Activated naive CD4-positive, alpha-beta T cell treated with anti-CD3 and anti-CD28 coated beads, Interleukin-2, amount 10 ng/mL, durations not matched to agents 7 days and 5 days (primary cell): ENCODE results near the gene ABHD2.

Experiments
- CTCF ChIA-PET: fragments of 350-600 bp; sonication (Branson Sonifier 250); formaldehyde crosslinking; loops from one replicate; lab custom pipeline; 2021; ENCODE audit warnings: antibody characterized with exemption; lab: Charles Lee
- DNase-seq: peaks from one replicate; pipeline ENCODE4 v3.0.0-alpha.2; 2020
- H3K27ac Mint-ChIP-seq: one replicate; pipeline ENCODE4 v1.8.0; 2021; ENCODE audit warnings: mild to moderate bottlenecking, moderate library complexity, mixed read lengths
- H3K27me3 Mint-ChIP-seq: one replicate; pipeline ENCODE4 v1.8.0; 2021; ENCODE audit warnings: mild to moderate bottlenecking, mixed read lengths
- H3K36me3 Mint-ChIP-seq: one replicate; pipeline ENCODE4 v1.8.0; 2021; ENCODE audit warnings: mixed read lengths
- H3K4me1 Mint-ChIP-seq: one replicate; pipeline ENCODE4 v1.8.0; 2021; ENCODE audit warnings: mixed read lengths
- H3K4me3 Mint-ChIP-seq: one replicate; pipeline ENCODE4 v1.8.0; 2021; ENCODE audit warnings: mild to moderate bottlenecking, moderate library complexity, mixed read lengths
- H3K9me3 Mint-ChIP-seq: one replicate; pipeline ENCODE4 v1.8.0; 2021; ENCODE audit warnings: mixed read lengths

The ABHD2 gene

GRCh38 chr15:89170364-89170763 is 82.1 kb downstream of the ABHD2 start:
- Mint-ChIP-seq H3K9me3 (no peaks in the 10 kb centered on the region), H3K4me3 (no peak overlapping the region), H3K36me3 (peaks cover 2% of the 10 kb centered on the region), H3K4me1 (peaks cover 11% of the 10 kb centered on the region), H3K27ac (no peak overlapping the region), H3K27me3 (no peaks in the 10 kb centered on the region)
- CTCF ChIA-PET: interaction anchor here (0.9 to 3.2 kb wide), 9 partner anchors 9 to 111 kb away, joined by 3 to 59 read pairs (median 8); no protein-coding TSS in a partner anchor
- DNase-seq: no peak

- H3K36me3 Mint-ChIP-seq: peaks cover 6% of the 10 kb centered on the region
- CTCF ChIA-PET: interaction anchor here (0.6 to 3.2 kb wide), 37 partner anchors 9 to 276 kb away, joined by 3 to 59 read pairs (median 4); partner anchors contain the start of genes ABHD2 and HAPLN3
- H3K4me3 Mint-ChIP-seq: no peak overlapping the region
- no peak overlapping the region for H3K27ac Mint-ChIP-seq
- no peaks in the 10 kb centered on the region for H3K27me3 Mint-ChIP-seq
- H3K9me3 Mint-ChIP-seq: no peaks in the 10 kb centered on the region
- peaks cover 11% of the 10 kb centered on the region for H3K4me1 Mint-ChIP-seq
- peak; percentile 44 for DNase-seq
Measured at GRCh38 chr15:89171136-89172072, 83.1 kb downstream of the ABHD2 start.

GRCh38 chr15:89172921-89173320 is 84.7 kb downstream of the ABHD2 start:
- Mint-ChIP-seq H3K27me3 (no peaks in the 10 kb centered on the region), H3K4me1 (peaks cover 7% of the 10 kb centered on the region), H3K36me3 (peaks cover 20% of the 10 kb centered on the region), H3K4me3 (no peak overlapping the region), H3K27ac (no peak overlapping the region), H3K9me3 (no peaks in the 10 kb centered on the region)
- DNase-seq: no peak
- CTCF ChIA-PET: interaction anchor here (0.8 to 3.2 kb wide), 7 partner anchors 11 to 121 kb away, joined by 3 to 59 read pairs (median 6); no protein-coding TSS in a partner anchor

GRCh38 chr15:89174476-89174875 is 86.2 kb downstream of the ABHD2 start:
- H3K4me1 Mint-ChIP-seq: peaks cover 6% of the 10 kb centered on the region

GRCh38 chr15:89175617-89176191 is 87.4 kb downstream of the ABHD2 start:
- H3K27ac Mint-ChIP-seq: no peak overlapping the region
- CTCF ChIA-PET: interaction anchor here (0.7 to 8.3 kb wide), 5 partner anchors 46 to 285 kb away, joined by 3 to 147 read pairs (median 3); no protein-coding TSS in a partner anchor
- H3K9me3 Mint-ChIP-seq: no peaks in the 10 kb centered on the region
- H3K36me3 Mint-ChIP-seq: peaks cover 25% of the 10 kb centered on the region
- H3K4me3 Mint-ChIP-seq: no peak overlapping the region
- H3K4me1 Mint-ChIP-seq: peaks cover 6% of the 10 kb centered on the region
- no peak for DNase-seq
- H3K27me3 Mint-ChIP-seq: no peaks in the 10 kb centered on the region

More at GRCh38 chr15:89174476-89174875, 86.2 kb downstream of the ABHD2 start:
- Mint-ChIP-seq H3K27me3 (no peaks in the 10 kb centered on the region), H3K36me3 (peaks cover 27% of the 10 kb centered on the region), H3K4me3 (no peak overlapping the region), H3K9me3 (no peaks in the 10 kb centered on the region), H3K27ac (peak overlapping the region; percentile 9)
- CTCF ChIA-PET: interaction anchor here (0.8 to 8.3 kb wide), 4 partner anchors 110 to 270 kb away, joined by 3 to 147 read pairs (median 4); no protein-coding TSS in a partner anchor
- no peak for DNase-seq

- H3K27me3 Mint-ChIP-seq: no peaks in the 10 kb centered on the region
- CTCF ChIA-PET: interaction anchor here (0.6 to 8.3 kb wide), 27 partner anchors 9 to 295 kb away, joined by 3 to 147 read pairs (median 4); partner anchors contain the start of gene ABHD2
- no peak overlapping the region for H3K27ac Mint-ChIP-seq
- peaks cover 25% of the 10 kb centered on the region for H3K36me3 Mint-ChIP-seq
- no peak for DNase-seq
- H3K4me1 Mint-ChIP-seq: peaks cover 6% of the 10 kb centered on the region
- H3K9me3 Mint-ChIP-seq: no peaks in the 10 kb centered on the region
- no peak overlapping the region for H3K4me3 Mint-ChIP-seq
Measured at GRCh38 chr15:89177116-89177515, 88.9 kb downstream of the ABHD2 start.

GRCh38 chr15:89177633-89178306 is 89.5 kb downstream of the ABHD2 start:
- CTCF ChIA-PET: interaction anchor here (0.6 to 8.3 kb wide), 38 partner anchors 10 to 296 kb away, joined by 3 to 147 read pairs (median 4); partner anchors contain the start of genes ABHD2 and FANCI
- Mint-ChIP-seq H3K4me1 (peaks cover 6% of the 10 kb centered on the region), H3K27me3 (no peaks in the 10 kb centered on the region), H3K36me3 (peaks cover 25% of the 10 kb centered on the region), H3K27ac (peak overlapping the region; percentile 73), H3K4me3 (no peak overlapping the region), H3K9me3 (no peaks in the 10 kb centered on the region)
- peak; percentile 82 for DNase-seq

GRCh38 chr15:89178307-89178977 is 90.2 kb downstream of the ABHD2 start:
- Mint-ChIP-seq H3K9me3 (no peaks in the 10 kb centered on the region), H3K27ac (no peak overlapping the region), H3K27me3 (no peaks in the 10 kb centered on the region), H3K4me3 (no peak overlapping the region), H3K4me1 (peaks cover 6% of the 10 kb centered on the region), H3K36me3 (peaks cover 25% of the 10 kb centered on the region)
- no peak for DNase-seq
- CTCF ChIA-PET: interaction anchor here (0.6 to 8.3 kb wide), 35 partner anchors 10 to 297 kb away, joined by 3 to 147 read pairs (median 4); partner anchors contain the start of genes ABHD2 and FANCI

- DNase-seq: no peak
- H3K27me3 Mint-ChIP-seq: no peaks in the 10 kb centered on the region
- CTCF ChIA-PET: interaction anchor here (0.7 to 8.3 kb wide), 6 partner anchors 9 to 123 kb away, joined by 3 to 147 read pairs (median 4); no protein-coding TSS in a partner anchor
- no peaks in the 10 kb centered on the region for H3K9me3 Mint-ChIP-seq
- H3K4me3 Mint-ChIP-seq: no peak overlapping the region
- H3K27ac Mint-ChIP-seq: no peak overlapping the region
- peaks cover 28% of the 10 kb centered on the region for H3K36me3 Mint-ChIP-seq
- peaks cover 6% of the 10 kb centered on the region for H3K4me1 Mint-ChIP-seq
Measured at GRCh38 chr15:89179966-89180875, 92.0 kb downstream of the ABHD2 start.

GRCh38 chr15:89184357-89184756 is 96.1 kb downstream of the ABHD2 start:
- Mint-ChIP-seq H3K36me3 (peaks cover 11% of the 10 kb centered on the region), H3K4me1 (no peaks in the 10 kb centered on the region), H3K27me3 (no peaks in the 10 kb centered on the region), H3K4me3 (no peak overlapping the region), H3K27ac (no peak overlapping the region), H3K9me3 (no peaks in the 10 kb centered on the region)
- no peak for DNase-seq
- CTCF ChIA-PET: interaction anchor here (0.5 to 2.1 kb wide), 2 partner anchors 21 to 127 kb away, joined by 3 to 9 read pairs; no protein-coding TSS in a partner anchor

- no peak overlapping the region for H3K27ac Mint-ChIP-seq
- no peak overlapping the region for H3K4me3 Mint-ChIP-seq
- DNase-seq: no peak
- no peaks in the 10 kb centered on the region for H3K9me3 Mint-ChIP-seq
- no peaks in the 10 kb centered on the region for H3K27me3 Mint-ChIP-seq
- CTCF ChIA-PET: no interaction called here
- peaks cover 14% of the 10 kb centered on the region for H3K36me3 Mint-ChIP-seq
- no peaks in the 10 kb centered on the region for H3K4me1 Mint-ChIP-seq
Measured at GRCh38 chr15:89184886-89185526, 96.8 kb downstream of the ABHD2 start.

- Mint-ChIP-seq H3K4me3 (no peak overlapping the region), H3K27ac (no peak overlapping the region), H3K36me3 (peaks cover 22% of the 10 kb centered on the region), H3K4me1 (no peaks in the 10 kb centered on the region), H3K9me3 (no peaks in the 10 kb centered on the region), H3K27me3 (no peaks in the 10 kb centered on the region)
- CTCF ChIA-PET: interaction anchor here (1.4 to 1.5 kb wide), 2 partner anchors 15 to 20 kb away, joined by 4 read pairs; no protein-coding TSS in a partner anchor
- no peak for DNase-seq
Measured at GRCh38 chr15:89186803-89187202, 98.5 kb downstream of the ABHD2 start.
